GDM1 (cell line): ENCODE measurements around the gene LALBA.
"Not testable (repeated sequence)": the region's sequence is repeated elsewhere in the genome, so short reads cannot be mapped to it uniquely, and the experiment has no call there.

ENCODE experiments used
- DNase-seq: peaks from one replicate; lab custom pipeline; 2025; lab: John Stamatoyannopoulos, UW

The LALBA gene

GRCh38 chr12:48527891-48528670, 41.8 kb downstream of the LALBA start:
- DNase-seq: no peak

GRCh38 chr12:48525332-48525731, 44.5 kb downstream of the LALBA start, which contains the start of gene OR8S1:
TSS of gene OR8S1 (plus strand) at chr12:48525632. CDS start at chr12:48525632, 0 bp downstream.
- DNase-seq: no peak

- DNase-seq: not testable (repeated sequence)
These were observed 49.5 kb downstream of the LALBA start for GRCh38 chr12:48520381-48520780.
